ENCODE measurements around the gene IL11. TPM values are rescaled to one million over a fixed set of nuclear protein-coding genes. Genes with fewer than 3 reads are reported as not detected.
A peak's percentile ranks its signal among the peaks of the same experiment; 100 is the strongest.

The IL11 gene
- total RNA-seq, 1 donor from 2014 or later: 1.3 TPM

GRCh38 chr19:55376241-55376933 is 6.1 kb upstream of the IL11 start, which contains the start of gene TMEM190:
TSS of gene TMEM190 (plus strand) at chr19:55376826. CDS start at chr19:55376854, 28 bp downstream.
- Histone ChIP-seq H3K4me3 (ENCODE audit: low read depth, low read length) (no peak within 1 kb of the TSS), H3K27me3 (ENCODE audit: control insufficient read depth, insufficient read depth, low read length) (peaks cover 5% of the 10 kb centered on the region), H3K36me3 (ENCODE audit: control insufficient read depth, insufficient read depth, low read length) (no peaks in the 10 kb centered on the region)
- FAIRE-seq (no peak), DNase-seq (ENCODE audit: low read depth) (no peak)
- TF ChIP-seq CTCF (IDR thresholded peaks at IDR 0.05; ENCODE audit: insufficient read depth, low read length, severe bottlenecking): no peak

GRCh38 chr19:55373993-55374757 is 3.9 kb upstream of the IL11 start:
- no peak for DNase-seq (ENCODE audit: low read depth)

DNA sequence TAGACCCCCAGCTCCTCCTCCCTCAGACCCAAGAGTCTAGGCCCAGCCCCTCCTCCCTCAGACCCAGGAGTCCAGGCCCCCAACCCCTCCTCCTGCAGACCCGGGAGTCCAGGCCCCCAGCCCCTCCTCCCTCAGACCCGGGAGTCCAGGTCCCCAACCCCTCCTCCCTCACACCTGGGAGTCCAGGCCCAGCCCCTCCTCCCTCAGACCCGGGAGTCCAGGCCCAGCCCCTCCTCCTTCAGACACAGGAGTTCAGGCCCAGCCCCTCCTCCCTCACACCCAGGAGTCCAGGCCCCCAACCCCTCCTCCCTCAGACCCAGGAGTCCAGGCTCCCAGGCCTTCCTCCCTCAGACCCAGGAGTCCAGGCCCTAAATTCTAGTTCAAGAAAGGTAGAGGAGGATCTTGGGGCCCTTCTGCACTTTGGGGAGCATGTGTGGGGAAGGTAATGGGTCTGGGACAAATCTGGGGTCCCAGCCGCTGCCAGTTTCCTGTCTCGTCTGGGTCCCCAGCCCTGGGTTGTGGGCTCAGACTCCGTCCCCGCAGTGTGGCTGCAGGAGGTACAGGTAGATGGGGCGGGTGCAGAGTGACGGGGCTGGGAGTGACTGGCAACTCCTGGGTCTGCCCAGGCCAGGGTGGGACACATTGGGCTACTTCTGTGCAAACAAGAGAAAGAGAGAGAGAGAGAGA is 3.2 kb upstream of the IL11 start:
- Histone ChIP-seq H3K4me3 (ENCODE audit: low read depth, low read length) (no peak overlapping the region), H3K36me3 (ENCODE audit: control insufficient read depth, insufficient read depth, low read length) (no peaks in the 10 kb centered on the region), H3K27me3 (ENCODE audit: control insufficient read depth, insufficient read depth, low read length) (peaks cover 5% of the 10 kb centered on the region)
- DNase-seq (ENCODE audit: low read depth): no peak
- no peak for TF ChIP-seq CTCF (IDR thresholded peaks at IDR 0.05; ENCODE audit: insufficient read depth, low read length, severe bottlenecking)
- no peak for FAIRE-seq

More at GRCh38 chr19:55373993-55374757, 3.9 kb upstream of the IL11 start:
- Histone ChIP-seq H3K4me3 (ENCODE audit: low read depth, low read length) (no peak overlapping the region), H3K36me3 (ENCODE audit: control insufficient read depth, insufficient read depth, low read length) (no peaks in the 10 kb centered on the region), H3K27me3 (ENCODE audit: control insufficient read depth, insufficient read depth, low read length) (peaks cover 5% of the 10 kb centered on the region)
- no peak for TF ChIP-seq CTCF (IDR thresholded peaks at IDR 0.05; ENCODE audit: insufficient read depth, low read length, severe bottlenecking)
- FAIRE-seq: no peak

DNA sequence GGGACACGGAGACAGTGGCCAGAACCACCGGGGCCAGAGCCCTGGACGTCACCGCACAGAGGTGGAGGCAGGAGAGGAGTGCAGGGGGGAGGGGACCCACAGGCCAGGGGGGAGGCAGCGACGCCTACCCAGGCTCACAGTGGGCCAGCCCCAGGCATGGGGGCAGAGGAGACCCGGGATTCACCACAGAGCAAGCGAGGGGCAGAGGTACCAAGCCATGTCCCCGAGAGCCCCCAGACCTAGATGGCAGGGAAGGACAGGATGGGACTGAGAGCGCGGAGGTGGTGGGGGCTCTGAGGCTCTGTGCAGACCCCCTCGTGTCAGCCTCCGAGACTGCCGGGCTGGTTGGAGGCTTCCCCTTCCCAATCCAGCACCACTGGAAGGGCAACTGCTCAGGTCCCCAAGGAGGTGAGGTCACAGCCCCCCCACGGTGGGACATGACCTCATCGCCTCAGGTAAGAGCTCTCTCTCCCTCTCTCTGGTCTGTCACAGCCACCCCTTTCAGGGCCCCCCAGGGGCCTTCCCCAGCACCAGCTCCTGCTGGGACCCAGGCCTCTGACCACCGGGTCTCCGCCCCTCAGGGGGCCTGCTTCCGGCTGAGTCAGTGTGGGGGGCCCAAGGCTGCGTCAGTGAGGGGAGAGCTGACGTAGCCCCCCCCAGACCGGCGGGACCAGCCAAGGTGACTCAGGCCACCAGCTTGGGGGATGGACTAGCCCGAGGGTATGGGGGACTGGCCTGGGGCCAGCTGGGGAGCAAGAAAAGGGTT is 2.2 kb upstream of the IL11 start:
- no peak overlapping the region for H3K4me3 ChIP-seq (ENCODE audit: low read depth, low read length)
- no peaks in the 10 kb centered on the region for H3K36me3 ChIP-seq (ENCODE audit: control insufficient read depth, insufficient read depth, low read length)
- peaks cover 5% of the 10 kb centered on the region for H3K27me3 ChIP-seq (ENCODE audit: control insufficient read depth, insufficient read depth, low read length)
- no peak for DNase-seq (ENCODE audit: low read depth)
- FAIRE-seq: no peak
- TF ChIP-seq CTCF (IDR thresholded peaks at IDR 0.05; ENCODE audit: insufficient read depth, low read length, severe bottlenecking): no peak

DNA sequence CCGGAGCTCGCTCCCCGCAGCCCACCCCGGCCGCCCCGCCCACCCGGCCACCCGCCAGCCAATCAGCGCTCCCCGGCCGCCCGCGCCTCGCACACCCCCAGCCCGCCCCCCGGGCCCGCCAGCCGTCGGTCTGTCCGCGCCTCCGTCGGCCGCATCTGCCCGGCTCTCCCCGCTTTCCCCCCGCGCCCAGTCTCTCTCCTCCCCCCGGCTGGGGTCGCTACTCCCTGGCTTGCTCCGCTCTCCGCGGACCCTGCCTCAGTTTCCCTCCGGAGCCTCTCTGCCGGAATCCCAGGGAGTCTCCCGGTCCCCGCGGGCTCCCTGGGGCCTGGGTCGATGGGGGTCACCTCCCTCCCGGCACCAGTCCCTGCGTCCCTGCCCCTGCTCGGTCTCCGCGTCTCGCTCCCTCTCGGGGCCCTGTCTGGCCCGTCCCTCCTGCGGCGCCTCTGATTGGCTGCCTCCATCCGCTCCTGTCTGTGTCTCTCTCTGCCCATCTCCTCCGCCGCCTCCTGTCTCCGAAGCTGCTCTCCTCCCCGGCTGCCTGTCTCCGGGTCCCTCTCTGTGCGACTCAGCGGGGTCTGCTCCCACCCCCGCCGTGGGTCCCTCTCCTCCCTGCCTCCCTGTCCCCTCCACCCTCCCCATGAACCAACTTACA is 484 bp downstream of the IL11 start:
- peak overlapping the region; percentile 45 for H3K4me3 ChIP-seq (ENCODE audit: low read depth, low read length)
- TF ChIP-seq CTCF (IDR thresholded peaks at IDR 0.05; ENCODE audit: insufficient read depth, low read length, severe bottlenecking): no peak
- DNase-seq (ENCODE audit: low read depth): peak; percentile 58
- H3K27me3 ChIP-seq (ENCODE audit: control insufficient read depth, insufficient read depth, low read length): peaks cover 2% of the 10 kb centered on the region
- FAIRE-seq: no peak
- H3K36me3 ChIP-seq (ENCODE audit: control insufficient read depth, insufficient read depth, low read length): no peaks in the 10 kb centered on the region
